ENCODE results near the gene BRF1.
"Not testable (repeated sequence)": the region's sequence is repeated elsewhere in the genome, so short reads cannot be mapped to it uniquely, and the experiment has no call there.

BRF1 gene

GRCh38 chr14:105331575-105332349, 31.0 kb upstream of the BRF1 start:
- peak; percentile 10 for DNase-seq

- no peak for DNase-seq
Observed at GRCh38 chr14:105330491-105330895, 29.7 kb upstream of the BRF1 start.

- no peak for DNase-seq
Observed at GRCh38 chr14:105329411-105330150, 28.8 kb upstream of the BRF1 start.

GRCh38 chr14:105328678-105329390, 28.0 kb upstream of the BRF1 start:
- DNase-seq: no peak

GRCh38 chr14:105328070-105328677, 27.4 kb upstream of the BRF1 start:
- no peak for DNase-seq

- DNase-seq: not testable (repeated sequence)
Observed at GRCh38 chr14:105327695-105328045, 26.9 kb upstream of the BRF1 start.

- no peak for DNase-seq
Observed at GRCh38 chr14:105326891-105327694, 26.3 kb upstream of the BRF1 start.

GRCh38 chr14:105326568-105326867, 25.7 kb upstream of the BRF1 start:
- DNase-seq: no peak

- DNase-seq: no peak
Observed at GRCh38 chr14:105325716-105326567, 25.1 kb upstream of the BRF1 start.

- DNase-seq: no peak
Observed at GRCh38 chr14:105325303-105325702, 24.5 kb upstream of the BRF1 start.

GRCh38 chr14:105324871-105325270, 24.1 kb upstream of the BRF1 start:
- no peak for DNase-seq

GRCh38 chr14:105324080-105324778, 23.4 kb upstream of the BRF1 start:
- DNase-seq: no peak

GRCh38 chr14:105323663-105324062, 22.9 kb upstream of the BRF1 start:
- DNase-seq: no peak

- no peak for DNase-seq
Observed at GRCh38 chr14:105322791-105323556, 22.2 kb upstream of the BRF1 start.

- no peak for DNase-seq
Observed at GRCh38 chr14:105317546-105317945, 16.7 kb upstream of the BRF1 start.

GRCh38 chr14:105316968-105317510, 16.2 kb upstream of the BRF1 start:
- DNase-seq: no peak

- no peak for DNase-seq
Observed at GRCh38 chr14:105316577-105316941, 15.8 kb upstream of the BRF1 start.

GRCh38 chr14:105315941-105316576, 15.3 kb upstream of the BRF1 start:
- DNase-seq: no peak

GRCh38 chr14:105315211-105315721, 14.5 kb upstream of the BRF1 start:
- peak; percentile 74 for DNase-seq
